ENCODE measurements around the gene SMAD9. TPM values are rescaled to one million over a fixed set of nuclear protein-coding genes. Genes with fewer than 3 reads are reported as not detected.

SMAD9 gene
- total RNA-seq, 5 donors from 2014 or later (not counting 1 experiment from before 2014, with no cell fraction given), result 0.09 to 0.35 TPM; not detected in 3

GRCh38 chr13:36913463-36913862, 6.6 kb downstream of the SMAD9 start:
- peaks cover 36 to 47% of the 10 kb centered on the region in 2 donors for H3K27me3 Mint-ChIP-seq

GRCh38 chr13:36912973-36913372, 7.1 kb downstream of the SMAD9 start:
- Histone ChIP-seq H3K27ac (ENCODE audit: low read length) (no peak overlapping the region), H3K36me3 (ENCODE audit: control insufficient read depth in 2 of 2, extremely low read depth in 1 of 2, insufficient read depth in 1 of 2, low read length in 1 of 2) (no peaks in the 10 kb centered on the region), H3K9me3 (no peaks in the 10 kb centered on the region), H3K4me1 (ENCODE audit: control insufficient read depth in 1 of 2, extremely low read depth in 1 of 2, insufficient read depth in 2 of 2, low read length in 2 of 2) (no peaks in the 10 kb centered on the region), H3K27me3 (replicated peaks in 1 of 2; ENCODE audit: control insufficient read depth in 2 of 2, extremely low read depth in 1 of 2, insufficient read depth in 2 of 2, low read length in 1 of 2) (peaks cover 5% of the 10 kb centered on the region in 2 experiments), H3K4me3 (ENCODE audit: control insufficient read depth in 1 of 2, extremely low read depth in 1 of 2, low read length in 1 of 2) (no peak overlapping the region)
- POLR2A ChIA-PET, result no interaction called here
- DNase-seq (no peak), ATAC-seq (replicated peaks in 1 of 4) (no peak)
- WGBS (ENCODE audit: insufficient coverage), result no CpG with 5 or more reads among the region's 2 CpGs
- H3K27ac Mint-ChIP-seq, result no peak overlapping the region
- H3K9me3 Mint-ChIP-seq, result no peaks in the 10 kb centered on the region
- H3K4me1 Mint-ChIP-seq, result no peaks in the 10 kb centered on the region
- CTCF ChIA-PET, result no interaction called here
- peaks cover 31 to 42% of the 10 kb centered on the region in 2 donors for H3K27me3 Mint-ChIP-seq
- no peak overlapping the region for H3K4me3 Mint-ChIP-seq
- no peaks in the 10 kb centered on the region for H3K36me3 Mint-ChIP-seq

More at GRCh38 chr13:36913463-36913862, 6.6 kb downstream of the SMAD9 start:
- Mint-ChIP-seq H3K36me3 (no peaks in the 10 kb centered on the region), H3K27ac (no peak overlapping the region), H3K4me3 (no peak overlapping the region), H3K9me3 (no peaks in the 10 kb centered on the region), H3K4me1 (no peaks in the 10 kb centered on the region)
- ATAC-seq (replicated peaks in 1 of 4) (no peak), DNase-seq (no peak)
- Histone ChIP-seq H3K4me1 (ENCODE audit: control insufficient read depth in 1 of 2, extremely low read depth in 1 of 2, insufficient read depth in 2 of 2, low read length in 2 of 2) (no peaks in the 10 kb centered on the region), H3K27ac (ENCODE audit: low read length) (no peak overlapping the region), H3K36me3 (ENCODE audit: control insufficient read depth in 2 of 2, extremely low read depth in 1 of 2, insufficient read depth in 1 of 2, low read length in 1 of 2) (no peaks in the 10 kb centered on the region), H3K27me3 (replicated peaks in 1 of 2; ENCODE audit: control insufficient read depth in 2 of 2, extremely low read depth in 1 of 2, insufficient read depth in 2 of 2, low read length in 1 of 2) (peaks cover 5% of the 10 kb centered on the region in 2 experiments), H3K4me3 (ENCODE audit: control insufficient read depth in 1 of 2, extremely low read depth in 1 of 2, low read length in 1 of 2) (no peak overlapping the region), H3K9me3 (no peaks in the 10 kb centered on the region)
- ChIA-PET POLR2A (no interaction called here), CTCF (no interaction called here)

- Mint-ChIP-seq H3K4me1 (no peaks in the 10 kb centered on the region), H3K27ac (no peak overlapping the region), H3K27me3 (peaks cover 25 to 38% of the 10 kb centered on the region in 2 donors), H3K36me3 (no peaks in the 10 kb centered on the region), H3K9me3 (no peaks in the 10 kb centered on the region), H3K4me3 (no peak overlapping the region)
- ChIA-PET POLR2A (interaction anchor here in 1 of 2 donors (0.5 kb wide), 1 partner anchor 27 kb away, joined by 3 read pairs; no protein-coding TSS in a partner anchor), CTCF (no interaction called here)
- no peaks in the 10 kb centered on the region for H3K4me1 ChIP-seq (ENCODE audit: control insufficient read depth in 1 of 2, extremely low read depth in 1 of 2, insufficient read depth in 2 of 2, low read length in 2 of 2)
- no peak overlapping the region for H3K27ac ChIP-seq (ENCODE audit: low read length)
- no peaks in the 10 kb centered on the region for H3K36me3 ChIP-seq (ENCODE audit: control insufficient read depth in 2 of 2, extremely low read depth in 1 of 2, insufficient read depth in 1 of 2, low read length in 1 of 2)
- ATAC-seq (replicated peaks in 1 of 4) (no peak), DNase-seq (no peak)
- peaks cover 5 to 6% of the 10 kb centered on the region in 2 experiments for H3K27me3 ChIP-seq (replicated peaks in 1 of 2; ENCODE audit: control insufficient read depth in 2 of 2, extremely low read depth in 1 of 2, insufficient read depth in 2 of 2, low read length in 1 of 2)
- H3K9me3 ChIP-seq, result no peaks in the 10 kb centered on the region
- no peak overlapping the region for H3K4me3 ChIP-seq (ENCODE audit: control insufficient read depth in 1 of 2, extremely low read depth in 1 of 2, low read length in 1 of 2)
Observed at GRCh38 chr13:36912369-36912768, 7.7 kb downstream of the SMAD9 start.

- Mint-ChIP-seq H3K36me3 (no peaks in the 10 kb centered on the region), H3K27me3 (peaks cover 23 to 24% of the 10 kb centered on the region in 2 donors), H3K4me3 (no peak overlapping the region), H3K27ac (no peak overlapping the region), H3K9me3 (no peaks in the 10 kb centered on the region), H3K4me1 (no peaks in the 10 kb centered on the region)
- no peak for DNase-seq
- Histone ChIP-seq H3K9me3 (no peaks in the 10 kb centered on the region), H3K27me3 (replicated peaks in 1 of 2; ENCODE audit: control insufficient read depth in 2 of 2, extremely low read depth in 1 of 2, insufficient read depth in 2 of 2, low read length in 1 of 2) (peaks cover 3% of the 10 kb centered on the region in 2 experiments), H3K4me3 (ENCODE audit: control insufficient read depth in 1 of 2, extremely low read depth in 1 of 2, low read length in 1 of 2) (no peak overlapping the region), H3K36me3 (ENCODE audit: control insufficient read depth in 2 of 2, extremely low read depth in 1 of 2, insufficient read depth in 1 of 2, low read length in 1 of 2) (no peaks in the 10 kb centered on the region), H3K27ac (ENCODE audit: low read length) (no peak overlapping the region), H3K4me1 (ENCODE audit: control insufficient read depth in 1 of 2, extremely low read depth in 1 of 2, insufficient read depth in 2 of 2, low read length in 2 of 2) (no peaks in the 10 kb centered on the region)
- ChIA-PET POLR2A (no interaction called here), CTCF (no interaction called here)
- WGBS (ENCODE audit: insufficient coverage), result 100% methylated on average over 1 of the region's 1 CpG
- no peak for ATAC-seq (replicated peaks in 1 of 4)
Observed at GRCh38 chr13:36910545-36910944, 9.5 kb downstream of the SMAD9 start.

- no peaks in the 10 kb centered on the region for H3K4me1 ChIP-seq (ENCODE audit: control insufficient read depth in 1 of 2, extremely low read depth in 1 of 2, insufficient read depth in 2 of 2, low read length in 2 of 2)
- WGBS (ENCODE audit: insufficient coverage), result 83% methylated on average over 1 of the region's 2 CpGs
- Mint-ChIP-seq H3K4me3 (no peak overlapping the region), H3K4me1 (no peaks in the 10 kb centered on the region), H3K36me3 (no peaks in the 10 kb centered on the region), H3K27me3 (peaks cover 19 to 23% of the 10 kb centered on the region in 2 donors), H3K27ac (no peak overlapping the region), H3K9me3 (no peaks in the 10 kb centered on the region)
- no peak overlapping the region for H3K27ac ChIP-seq (ENCODE audit: low read length)
- no peak for DNase-seq
- H3K27me3 ChIP-seq (replicated peaks in 1 of 2; ENCODE audit: control insufficient read depth in 2 of 2, extremely low read depth in 1 of 2, insufficient read depth in 2 of 2, low read length in 1 of 2), result peaks cover 0 to 3% of the 10 kb centered on the region in 2 experiments
- POLR2A ChIA-PET, result no interaction called here
- ATAC-seq (replicated peaks in 1 of 4), result no peak
- H3K4me3 ChIP-seq (ENCODE audit: control insufficient read depth in 1 of 2, extremely low read depth in 1 of 2, low read length in 1 of 2), result no peak overlapping the region
- CTCF ChIA-PET, result no interaction called here
- H3K9me3 ChIP-seq, result no peaks in the 10 kb centered on the region
- no peaks in the 10 kb centered on the region for H3K36me3 ChIP-seq (ENCODE audit: control insufficient read depth in 2 of 2, extremely low read depth in 1 of 2, insufficient read depth in 1 of 2, low read length in 1 of 2)
Observed at GRCh38 chr13:36907821-36908220, 12.2 kb downstream of the SMAD9 start.

GRCh38 chr13:36907266-36907665, 12.8 kb downstream of the SMAD9 start:
- Histone ChIP-seq H3K27ac (ENCODE audit: low read length) (no peak overlapping the region), H3K4me3 (ENCODE audit: control insufficient read depth in 1 of 2, extremely low read depth in 1 of 2, low read length in 1 of 2) (no peak overlapping the region), H3K36me3 (ENCODE audit: control insufficient read depth in 2 of 2, extremely low read depth in 1 of 2, insufficient read depth in 1 of 2, low read length in 1 of 2) (no peaks in the 10 kb centered on the region), H3K9me3 (no peaks in the 10 kb centered on the region), H3K27me3 (replicated peaks in 1 of 2; ENCODE audit: control insufficient read depth in 2 of 2, extremely low read depth in 1 of 2, insufficient read depth in 2 of 2, low read length in 1 of 2) (peaks cover 0 to 3% of the 10 kb centered on the region in 2 experiments), H3K4me1 (ENCODE audit: control insufficient read depth in 1 of 2, extremely low read depth in 1 of 2, insufficient read depth in 2 of 2, low read length in 2 of 2) (no peaks in the 10 kb centered on the region)
- H3K9me3 Mint-ChIP-seq, result no peaks in the 10 kb centered on the region
- no peaks in the 10 kb centered on the region for H3K4me1 Mint-ChIP-seq
- DNase-seq (no peak), ATAC-seq (replicated peaks in 1 of 4) (no peak)
- peaks cover 18 to 23% of the 10 kb centered on the region in 2 donors for H3K27me3 Mint-ChIP-seq
- ChIA-PET POLR2A (no interaction called here), CTCF (no interaction called here)
- WGBS (ENCODE audit: insufficient coverage), result 97% methylated on average over 2 of the region's 4 CpGs
- no peak overlapping the region for H3K27ac Mint-ChIP-seq
- H3K4me3 Mint-ChIP-seq, result no peak overlapping the region
- H3K36me3 Mint-ChIP-seq, result no peaks in the 10 kb centered on the region

GRCh38 chr13:36905944-36906343, 14.1 kb downstream of the SMAD9 start:
- H3K4me1 ChIP-seq (ENCODE audit: control insufficient read depth in 1 of 2, extremely low read depth in 1 of 2, insufficient read depth in 2 of 2, low read length in 2 of 2), result no peaks in the 10 kb centered on the region
- peaks cover 0 to 3% of the 10 kb centered on the region in 2 experiments for H3K27me3 ChIP-seq (replicated peaks in 1 of 2; ENCODE audit: control insufficient read depth in 2 of 2, extremely low read depth in 1 of 2, insufficient read depth in 2 of 2, low read length in 1 of 2)
- no peaks in the 10 kb centered on the region for H3K36me3 Mint-ChIP-seq
- no CpG with 5 or more reads among the region's 5 CpGs for WGBS (ENCODE audit: insufficient coverage)
- no peak overlapping the region for H3K4me3 ChIP-seq (ENCODE audit: control insufficient read depth in 1 of 2, extremely low read depth in 1 of 2, low read length in 1 of 2)
- no peaks in the 10 kb centered on the region for H3K9me3 ChIP-seq
- H3K27ac ChIP-seq (ENCODE audit: low read length), result no peak overlapping the region
- no peaks in the 10 kb centered on the region for H3K36me3 ChIP-seq (ENCODE audit: control insufficient read depth in 2 of 2, extremely low read depth in 1 of 2, insufficient read depth in 1 of 2, low read length in 1 of 2)
- no peak overlapping the region for H3K4me3 Mint-ChIP-seq
- H3K27ac Mint-ChIP-seq, result no peak overlapping the region
- POLR2A ChIA-PET, result no interaction called here
- no peaks in the 10 kb centered on the region for H3K9me3 Mint-ChIP-seq
- peaks cover 19 to 22% of the 10 kb centered on the region in 2 donors for H3K27me3 Mint-ChIP-seq
- CTCF ChIA-PET, result no interaction called here
- ATAC-seq (replicated peaks in 1 of 4) (no peak), DNase-seq (no peak)
- no peaks in the 10 kb centered on the region for H3K4me1 Mint-ChIP-seq

All from T-cell (primary cell).